Adrenal gland (tissue), 12 donors: ENCODE results near the gene CDKAL1. TPM values are rescaled to one million over a fixed set of nuclear protein-coding genes. Genes with fewer than 3 reads are reported as not detected.
"Not testable (repeated sequence)": the region's sequence is repeated elsewhere in the genome, so short reads cannot be mapped to it uniquely, and the experiment has no call there.

Source experiments
- DNase-seq, 7 donors: peaks; one replicate each; pipeline ENCODE4 v3.0.0-alpha.2; 2019 to 2020
- H3K27ac ChIP-seq, 5 donors: fragments of 200-600 bp; sonication (generic) in 4 of 5; 1 replicate in 3 of 5; 2 replicates in 2 of 5; pipeline versions ENCODE4 v1.5.1 to v1.8.0; 2016 to 2020; ENCODE audit warnings: mild to moderate bottlenecking in 1 of 5
- H3K27me3 ChIP-seq: fragments of 200-600 bp; 2 replicates; pipeline ENCODE4 v1.8.0; 2021
- H3K36me3 ChIP-seq, 2 donors: fragments of 200-600 bp; replicated peaks in 1 of 2; 1 replicate in 1 of 2; 2 replicates in 1 of 2; pipeline versions ENCODE4 v1.5.1 to v1.8.0; 2018 to 2022
- H3K4me1 ChIP-seq, 2 donors: fragments of 200-600 bp; replicated peaks in 1 of 2; 1 replicate in 1 of 2; 2 replicates in 1 of 2; pipeline versions ENCODE4 v1.5.1 to v1.8.0; 2018 to 2021
- H3K4me3 ChIP-seq, 4 donors: fragments of 200-600 bp; sonication (generic) in 3 of 4; one replicate each; pipeline ENCODE4 v1.5.1; 2016 to 2018
- H3K9me3 ChIP-seq, 3 donors: fragments of 200-600 bp; sonication (generic) in 1 of 3; replicated peaks in 1 of 3; 1 replicate in 2 of 3; 2 replicates in 1 of 3; pipeline versions ENCODE4 v1.5.1 to v1.8.0; 2016 to 2021
- CTCF ChIP-seq, 6 experiments: fragments of 450-650 bp in 4 of 6; fragments of 200-600 bp in 2 of 6; sonication (generic) in 1 of 6; IDR thresholded peaks; 1 replicate in 5 of 6; 2 replicates in 1 of 6; pipeline versions ENCODE4 v1.5.1 to v1.8.0; 2016 to 2021; ENCODE audit warnings: antibody characterized with exemption in 6 of 6, mild to moderate bottlenecking in 2 of 6, moderate library complexity in 1 of 6
- POLR2A ChIP-seq, 2 donors: fragments of 450-650 bp; IDR thresholded peaks; one replicate each; pipeline ENCODE4 v1.6.1; 2017; ENCODE audit warnings: antibody characterized with exemption in 2 of 2, mild to moderate bottlenecking in 2 of 2, moderate library complexity in 1 of 2
- WGBS, 4 donors: extraction: QIAGEN DNeasy Blood & Tissue Kit in 2 of 4; methylation state at CpG; one replicate each; pipeline versions ENCODE4 v1.1.5 to v1.1.7; 2013 to 2017; 5-methylcytosine and 5-hydroxymethylcytosine counted together
- intact Hi-C, 2 donors: fragments of 100-400 bp; cut with DNase I; formaldehyde crosslinking; loops; one replicate each; pipeline versions ENCODE4 v1.14.1 to v1.15.0; 2022 to 2023
- polyA plus RNA-seq, 3 donors: library from polyadenylated mRNA; stranded (reverse); fragments of 200-250 nt in 2 of 3; fragments of 350-450 nt in 1 of 3; fragmentation: Illumina TruSeq in 1 of 3; extraction: RNeasy Lipid Tissue Mini Kit (QIAGEN cat#74804) in 1 of 3; gene quantifications; one replicate each; pipeline ENCODE4 v1.2.3, GENCODE V29; 2013 to 2014
- total RNA-seq, 9 donors: library from RNA; depleted of rRNA in 4 of 9; stranded (reverse); fragments of >200 nt in 4 of 9; fragments of 120-200 nt in 1 of 9; fragmentation: NEBNext Ultra II Directional in 1 of 9; extraction: Animal tissue kit (Norgen Biotek cat#: 25700) in 1 of 9; gene quantifications; one replicate each; pipeline versions ENCODE4 v1.1.0 to v1.2.4, GENCODE V29; 2013 to 2023
- donor health status: healthy with polysubstance abuse.
- donor health status: Bipolar disorder and iron deficiency.
- donor health status: DM: yes; HTN: yes; CAD: no.
- donor health status: DM: no; HTN: no; CAD: no.
- donor health status: DM: no; HTN: no; CAD: no.
- donor health status: DM: yes; HTN: yes; CAD: no.

CDKAL1 gene
- total and polyA plus RNA-seq, 12 donors = 3.9 to 21.1 (median 10.6) TPM

GRCh38 chr6:20608905-20609304 lies 74.6 kb downstream of the CDKAL1 start:
- intact Hi-C loops = no loop called here
- Histone ChIP-seq H3K36me3 (no peaks in the 10 kb centered on the region), H3K27me3 (no peaks in the 10 kb centered on the region), H3K9me3 (no peaks in the 10 kb centered on the region), H3K4me3 (no peak overlapping the region), H3K4me1 (no peaks in the 10 kb centered on the region), H3K27ac (no peak overlapping the region)
- WGBS, 4 donors = 57 to 66% (median 60%) methylated on average over 2 of the region's 2 CpGs
- TF ChIP-seq CTCF (IDR thresholded peaks at IDR 0.05) (no peak), POLR2A (IDR thresholded peaks at IDR 0.05) (no peak)
- no peak for DNase-seq

- intact Hi-C loops = loop anchor here in 1 of 2 donors (10.0 kb wide), 1 partner anchor 1625 kb away; no protein-coding TSS in a partner anchor
- H3K27me3 ChIP-seq, H3K9me3 ChIP-seq, H3K36me3 ChIP-seq, DNase-seq, H3K4me1 ChIP-seq, H3K4me3 ChIP-seq, H3K27ac ChIP-seq: not testable (repeated sequence)
- WGBS, 4 donors = 91 to 99% (median 98%) methylated on average over 2 of the region's 2 CpGs
These were observed 75.7 kb downstream of the CDKAL1 start for GRCh38 chr6:20609924-20610323.

GRCh38 chr6:20610636-20611370 lies 76.5 kb downstream of the CDKAL1 start:
- no peak overlapping the region for H3K27ac ChIP-seq
- DNase-seq = no peak
- intact Hi-C loops = loop anchor here in 1 of 2 donors (10.0 kb wide), 1 partner anchor 1626 kb away; no protein-coding TSS in a partner anchor
- no peaks in the 10 kb centered on the region for H3K9me3 ChIP-seq
- no peak for TF ChIP-seq POLR2A (IDR thresholded peaks at IDR 0.05)
- no peak for TF ChIP-seq CTCF (IDR thresholded peaks at IDR 0.05)
- WGBS, 4 donors = 97 to 100% (median 98%) methylated on average over 2 of the region's 2 CpGs
- no peaks in the 10 kb centered on the region for H3K36me3 ChIP-seq
- H3K4me3 ChIP-seq = no peak overlapping the region
- H3K27me3 ChIP-seq = no peaks in the 10 kb centered on the region
- no peaks in the 10 kb centered on the region for H3K4me1 ChIP-seq

- intact Hi-C loops = loop anchor here in 1 of 2 donors (10.0 kb wide), 1 partner anchor 1633 kb away; no protein-coding TSS in a partner anchor
- not testable (repeated sequence) for H3K36me3 ChIP-seq, H3K27ac ChIP-seq, H3K4me3 ChIP-seq, H3K9me3 ChIP-seq, H3K4me1 ChIP-seq, H3K27me3 ChIP-seq, DNase-seq
- 84 to 100% (median 96%) methylated on average over 3 of the region's 3 CpGs for WGBS, 4 donors
These were observed 83.3 kb downstream of the CDKAL1 start for GRCh38 chr6:20617537-20617936.

- Histone ChIP-seq H3K27ac (no peak overlapping the region), H3K36me3 (no peaks in the 10 kb centered on the region), H3K4me1 (peaks cover 0 to 9% of the 10 kb centered on the region in 2 donors), H3K9me3 (no peaks in the 10 kb centered on the region), H3K27me3 (no peaks in the 10 kb centered on the region), H3K4me3 (no peak overlapping the region)
- no peak for TF ChIP-seq CTCF (IDR thresholded peaks at IDR 0.05)
- TF ChIP-seq POLR2A (IDR thresholded peaks at IDR 0.05) = no peak
- 90 to 99% (median 94%) methylated on average over 2 of the region's 2 CpGs for WGBS, 4 donors
- intact Hi-C loops = no loop called here
- no peak for DNase-seq
These were observed 85.8 kb downstream of the CDKAL1 start for GRCh38 chr6:20620043-20620442.
